Measurements from ENCODE around the gene AMBRA1.
A peak's percentile ranks its signal among the peaks of the same experiment; 100 is the strongest.

Gene AMBRA1

GRCh38 chr11:46346886-46347636 is 246.8 kb downstream of the AMBRA1 start, which contains the start of gene DGKZ:
Gene DGKZ (plus strand): TSS chr11:46347463. CDS start chr11:46347660, 197 bp downstream.
- peak within 1 kb of the TSS; percentile 87 for H3K4me3 ChIP-seq (ENCODE audit: low read length)
- H3K4me1 ChIP-seq (ENCODE audit: control insufficient read depth, insufficient read depth, low read length): peaks cover 5% of the 10 kb centered on the region
- no peak within 1 kb of the TSS for H3K27ac ChIP-seq (ENCODE audit: low read depth, low read length)
- no peaks in the 10 kb centered on the region for H3K27me3 ChIP-seq (ENCODE audit: control insufficient read depth, insufficient read depth, low read length)
- H3K36me3 ChIP-seq (ENCODE audit: control insufficient read depth, insufficient read depth, low read length): no peaks in the 10 kb centered on the region
- H3K9ac ChIP-seq (ENCODE audit: low read length): peak within 1 kb of the TSS; percentile 67
